ENCODE measurements around the gene KLK1.

The KLK1 gene

DNA sequence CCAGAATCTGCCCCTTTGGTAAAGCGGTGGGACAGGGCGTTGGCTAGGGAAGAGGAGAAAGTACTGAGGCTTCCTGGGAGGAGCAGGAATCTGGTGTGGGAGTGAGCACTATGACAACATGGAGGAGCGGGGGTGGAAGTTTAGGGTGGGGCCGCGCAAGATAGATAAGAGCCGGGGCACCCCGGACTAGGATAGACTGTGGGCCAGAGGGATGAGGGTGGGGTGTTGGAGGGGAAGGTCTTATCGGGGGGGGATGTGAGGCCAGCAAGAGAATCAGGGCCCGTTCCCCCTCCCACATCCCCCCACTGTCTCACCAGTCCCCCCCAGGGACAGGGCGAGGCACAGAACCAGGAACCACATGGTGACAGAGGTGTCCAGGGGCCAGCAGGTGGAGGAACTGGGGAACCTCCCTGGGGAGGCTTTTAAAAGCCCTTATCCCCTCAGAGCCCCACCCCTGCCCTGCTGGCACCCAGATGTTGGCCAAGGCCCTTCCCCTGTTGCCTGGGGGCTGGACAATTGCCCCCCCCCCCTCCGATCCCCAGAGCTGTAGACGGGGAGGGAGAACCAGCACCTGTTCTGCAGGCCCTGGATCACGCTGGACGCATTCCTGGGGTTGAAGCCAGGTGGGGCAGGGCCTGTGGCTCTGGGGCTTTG, at the start of gene KLK1:
Gene KLK1 (minus strand): TSS at position 399 of the 654 bp plus-strand sequence. CDS start 39 bp downstream, at position 360.
- DNase-seq (ENCODE audit: low read depth in 2 of 2) = no peak

GRCh38 chr19:50873056-50873455, 49.5 kb upstream of the KLK1 start, which contains the start of gene KLK2:
KLK2 (plus strand) TSS chr19:50873439; CDS start chr19:50873474, 35 bp downstream.
- no peak for DNase-seq (ENCODE audit: low read depth in 2 of 2)

GRCh38 chr19:50870417-50871089, 47.0 kb upstream of the KLK1 start:
- DNase-seq (ENCODE audit: low read depth in 2 of 2) = peak; percentile 11 to 30

DNA sequence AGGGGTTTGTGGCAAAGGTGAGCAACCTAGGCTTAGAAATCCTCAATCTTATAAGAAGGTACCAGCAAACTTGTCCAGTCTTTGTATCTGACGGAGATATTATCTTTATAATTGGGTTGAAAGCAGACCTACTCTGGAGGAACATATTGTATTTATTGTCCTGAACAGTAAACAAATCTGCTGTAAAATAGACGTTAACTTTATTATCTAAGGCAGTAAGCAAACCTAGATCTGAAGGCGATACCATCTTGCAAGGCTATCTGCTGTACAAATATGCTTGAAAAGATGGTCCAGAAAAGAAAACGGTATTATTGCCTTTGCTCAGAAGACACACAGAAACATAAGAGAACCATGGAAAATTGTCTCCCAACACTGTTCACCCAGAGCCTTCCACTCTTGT, 45.9 kb upstream of the KLK1 start:
- DNase-seq (ENCODE audit: low read depth in 2 of 2) = no peak

GRCh38 chr19:50861496-50862286, 38.1 kb upstream of the KLK1 start:
- DNase-seq (ENCODE audit: low read depth in 2 of 2) = no peak

- no peak for DNase-seq (ENCODE audit: low read depth in 2 of 2)
Observed at GRCh38 chr19:50861010-50861409, 37.4 kb upstream of the KLK1 start.

DNA sequence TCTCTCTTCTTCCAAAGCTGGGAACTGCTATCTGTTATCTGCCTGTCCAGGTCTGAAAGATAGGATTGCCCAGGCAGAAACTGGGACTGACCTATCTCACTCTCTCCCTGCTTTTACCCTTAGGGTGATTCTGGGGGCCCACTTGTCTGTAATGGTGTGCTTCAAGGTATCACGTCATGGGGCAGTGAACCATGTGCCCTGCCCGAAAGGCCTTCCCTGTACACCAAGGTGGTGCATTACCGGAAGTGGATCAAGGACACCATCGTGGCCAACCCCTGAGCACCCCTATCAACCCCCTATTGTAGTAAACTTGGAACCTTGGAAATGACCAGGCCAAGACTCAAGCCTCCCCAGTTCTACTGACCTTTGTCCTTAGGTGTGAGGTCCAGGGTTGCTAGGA, 36.3 kb upstream of the KLK1 start:
- DNase-seq (ENCODE audit: low read depth in 2 of 2) = no peak

- no peak for DNase-seq (ENCODE audit: low read depth in 2 of 2)
Observed at GRCh38 chr19:50858886-50859285, 35.3 kb upstream of the KLK1 start.

- DNase-seq (ENCODE audit: low read depth in 2 of 2) = no peak
Observed at GRCh38 chr19:50857366-50857765, 33.8 kb upstream of the KLK1 start.

DNA sequence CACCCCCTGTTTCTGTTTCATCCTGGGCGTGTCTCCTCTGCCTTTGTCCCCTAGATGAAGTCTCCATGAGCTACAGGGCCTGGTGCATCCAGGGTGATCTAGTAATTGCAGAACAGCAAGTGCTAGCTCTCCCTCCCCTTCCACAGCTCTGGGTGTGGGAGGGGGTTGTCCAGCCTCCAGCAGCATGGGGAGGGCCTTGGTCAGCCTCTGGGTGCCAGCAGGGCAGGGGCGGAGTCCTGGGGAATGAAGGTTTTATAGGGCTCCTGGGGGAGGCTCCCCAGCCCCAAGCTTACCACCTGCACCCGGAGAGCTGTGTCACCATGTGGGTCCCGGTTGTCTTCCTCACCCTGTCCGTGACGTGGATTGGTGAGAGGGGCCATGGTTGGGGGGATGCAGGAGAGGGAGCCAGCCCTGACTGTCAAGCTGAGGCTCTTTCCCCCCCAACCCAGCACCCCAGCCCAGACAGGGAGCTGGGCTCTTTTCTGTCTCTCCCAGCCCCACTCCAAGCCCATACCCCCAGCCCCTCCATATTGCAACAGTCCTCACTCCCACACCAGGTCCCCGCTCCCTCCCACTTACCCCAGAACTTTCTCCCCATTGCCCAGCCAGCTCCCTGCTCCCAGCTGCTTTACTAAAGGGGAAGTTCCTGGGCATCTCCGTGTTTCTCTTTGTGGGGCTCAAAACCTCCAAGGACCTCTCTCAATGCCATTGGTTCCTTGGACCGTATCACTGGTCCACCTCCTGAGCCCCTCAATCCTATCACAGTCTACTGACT, 31.2 kb upstream of the KLK1 start, which contains the start of gene KLK3:
Gene KLK3 (plus strand): TSS at position 280 of the 775 bp plus-strand sequence. CDS start 41 bp downstream, at position 321.
- DNase-seq (ENCODE audit: low read depth in 2 of 2) = no peak

- DNase-seq (ENCODE audit: low read depth in 2 of 2) = no peak
Observed at GRCh38 chr19:50851620-50852019, 28.0 kb upstream of the KLK1 start.

GRCh38 chr19:50850738-50851137, 27.2 kb upstream of the KLK1 start:
- no peak for DNase-seq (ENCODE audit: low read depth in 2 of 2)

- DNase-seq (ENCODE audit: low read depth in 2 of 2) = no peak
Observed at GRCh38 chr19:50844296-50844935, 20.8 kb upstream of the KLK1 start.

- DNase-seq (ENCODE audit: low read depth in 2 of 2) = no peak
Observed at GRCh38 chr19:50843701-50844221, 20.2 kb upstream of the KLK1 start.

GRCh38 chr19:50843205-50843604, 19.6 kb upstream of the KLK1 start:
- no peak for DNase-seq (ENCODE audit: low read depth in 2 of 2)

DNA sequence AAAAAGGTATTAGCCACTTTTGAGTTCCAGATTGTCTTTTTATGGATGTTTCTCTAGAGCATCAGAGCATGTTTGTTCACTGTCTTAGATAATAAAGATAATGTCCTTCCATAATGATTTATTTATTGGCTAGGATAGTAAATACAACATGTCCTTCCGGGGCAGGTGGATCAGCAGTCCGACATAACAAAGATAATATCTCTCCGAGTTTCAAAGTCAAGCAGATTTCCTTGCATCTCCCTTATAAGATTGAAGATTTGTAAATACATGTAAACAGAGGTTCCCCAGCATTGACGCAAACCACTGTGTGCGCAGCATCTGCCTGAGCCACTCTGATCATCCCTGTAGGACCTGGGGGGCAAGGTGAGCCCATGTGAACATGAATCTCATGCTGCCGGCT, 18.5 kb upstream of the KLK1 start:
- no peak for DNase-seq (ENCODE audit: low read depth in 2 of 2)

GRCh38 chr19:50839712-50840655, 16.4 kb upstream of the KLK1 start:
- DNase-seq (ENCODE audit: low read depth in 2 of 2) = no peak

DNA sequence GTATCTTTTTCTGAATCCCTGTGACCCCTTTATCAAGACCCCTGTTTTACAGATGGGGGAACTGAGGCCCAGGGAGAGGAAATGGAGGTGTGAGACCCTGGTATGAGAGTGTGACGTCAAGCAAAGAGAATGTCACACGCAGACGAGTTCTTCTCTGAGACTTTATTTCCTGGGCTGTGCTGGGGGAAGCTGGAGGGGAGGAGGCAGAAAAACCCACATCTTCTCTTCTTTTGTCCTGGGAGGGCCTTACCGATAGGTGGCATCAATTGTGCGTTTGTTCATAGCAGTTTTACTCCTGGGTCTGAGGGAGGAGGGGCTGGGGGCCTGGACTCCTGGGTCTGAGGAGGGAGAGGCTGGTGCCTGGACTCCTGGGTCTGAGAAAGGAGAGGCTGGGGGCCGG, 14.7 kb upstream of the KLK1 start:
- no peak for DNase-seq (ENCODE audit: low read depth in 2 of 2)

- DNase-seq (ENCODE audit: low read depth in 2 of 2) = no peak
Observed at GRCh38 chr19:50837300-50837699, 13.7 kb upstream of the KLK1 start.

Measured in stimulated activated CD8-positive, alpha-beta memory T cell treated with anti-CD3 and anti-CD28 coated beads, Interleukin-2, amount 100 ng/mL, for 48 hours (primary cell).